ENCODE results near the gene ATP6V1G3. TPM values are rescaled to one million over a fixed set of nuclear protein-coding genes. Genes with fewer than 3 reads are reported as not detected.

ATP6V1G3 gene
- total and polyA plus RNA-seq, 7 donors = not detected

GRCh38 chr1:198560161-198560560 lies 19.7 kb upstream of the ATP6V1G3 start:
- Histone ChIP-seq H3K9me3 (no peaks in the 10 kb centered on the region), H3K36me3 (no peaks in the 10 kb centered on the region), H3K27me3 (no peaks in the 10 kb centered on the region), H3K4me3 (no peak overlapping the region), H3K4me1 (peaks cover 0 to 13% (median 0%) of the 10 kb centered on the region in 4 donors), H3K27ac (no peak overlapping the region)
- no peak for DNase-seq
- 18 to 48% methylated on average over 2 of the region's 2 CpGs for WGBS, 2 donors
- intact Hi-C loops (cut with DNase I) = no loop called here
- TF ChIP-seq CTCF (IDR thresholded peaks at IDR 0.05) (no peak), EP300 (IDR thresholded peaks at IDR 0.05) (no peak), POLR2A (IDR thresholded peaks at IDR 0.05) (no peak), POLR2AphosphoS5 (IDR thresholded peaks at IDR 0.05) (no peak)

- peaks cover 0 to 13% (median 0%) of the 10 kb centered on the region in 4 donors for H3K4me1 ChIP-seq
- H3K9me3 ChIP-seq = no peaks in the 10 kb centered on the region
- H3K36me3 ChIP-seq = no peaks in the 10 kb centered on the region
- no peak for TF ChIP-seq EP300 (IDR thresholded peaks at IDR 0.05)
- no peak for TF ChIP-seq POLR2A (IDR thresholded peaks at IDR 0.05)
- no peak for TF ChIP-seq POLR2AphosphoS5 (IDR thresholded peaks at IDR 0.05)
- TF ChIP-seq CTCF (IDR thresholded peaks at IDR 0.05) = no peak
- H3K4me3 ChIP-seq = no peak overlapping the region
- no peak overlapping the region for H3K27ac ChIP-seq
- intact Hi-C loops (cut with DNase I) = no loop called here
- DNase-seq = no peak
- H3K27me3 ChIP-seq = no peaks in the 10 kb centered on the region
Observed at GRCh38 chr1:198559362-198559761, 18.9 kb upstream of the ATP6V1G3 start.

GRCh38 chr1:198558402-198558801 lies 17.9 kb upstream of the ATP6V1G3 start:
- no peaks in the 10 kb centered on the region for H3K36me3 ChIP-seq
- no peak for TF ChIP-seq CTCF (IDR thresholded peaks at IDR 0.05)
- no peak for TF ChIP-seq POLR2AphosphoS5 (IDR thresholded peaks at IDR 0.05)
- no peak for TF ChIP-seq EP300 (IDR thresholded peaks at IDR 0.05)
- TF ChIP-seq POLR2A (IDR thresholded peaks at IDR 0.05) = no peak
- no peaks in the 10 kb centered on the region for H3K27me3 ChIP-seq
- H3K9me3 ChIP-seq = no peaks in the 10 kb centered on the region
- H3K4me1 ChIP-seq = peaks cover 0 to 13% (median 0%) of the 10 kb centered on the region in 4 donors
- no peak overlapping the region for H3K27ac ChIP-seq
- no peak for DNase-seq
- intact Hi-C loops (cut with DNase I) = no loop called here
- H3K4me3 ChIP-seq = no peak overlapping the region
- 80 to 88% methylated on average over 2 of the region's 2 CpGs for WGBS, 2 donors

GRCh38 chr1:198556971-198557370 lies 16.5 kb upstream of the ATP6V1G3 start:
- no peaks in the 10 kb centered on the region for H3K27me3 ChIP-seq
- WGBS, 2 donors = 45 to 72% methylated on average over 4 of the region's 4 CpGs
- no peaks in the 10 kb centered on the region for H3K36me3 ChIP-seq
- no peaks in the 10 kb centered on the region for H3K9me3 ChIP-seq
- no peak overlapping the region for H3K4me3 ChIP-seq
- no peak for DNase-seq
- H3K4me1 ChIP-seq = peaks cover 0 to 13% (median 0%) of the 10 kb centered on the region in 4 donors
- intact Hi-C loops (cut with DNase I) = no loop called here
- TF ChIP-seq POLR2A (IDR thresholded peaks at IDR 0.05) (no peak), POLR2AphosphoS5 (IDR thresholded peaks at IDR 0.05) (peak in 1 of 4 donors; percentile 27), CTCF (IDR thresholded peaks at IDR 0.05) (no peak)
- H3K27ac ChIP-seq = no peak overlapping the region

- 83 to 91% methylated on average over 2 of the region's 2 CpGs for WGBS, 2 donors
- intact Hi-C loops (cut with DNase I) = no loop called here
- no peaks in the 10 kb centered on the region for H3K36me3 ChIP-seq
- H3K4me3 ChIP-seq = no peak overlapping the region
- DNase-seq = no peak
- H3K9me3 ChIP-seq = no peaks in the 10 kb centered on the region
- no peaks in the 10 kb centered on the region for H3K4me1 ChIP-seq
- H3K27me3 ChIP-seq = no peaks in the 10 kb centered on the region
- TF ChIP-seq EP300 (IDR thresholded peaks at IDR 0.05) (no peak), POLR2AphosphoS5 (IDR thresholded peaks at IDR 0.05) (no peak), CTCF (IDR thresholded peaks at IDR 0.05) (no peak), POLR2A (IDR thresholded peaks at IDR 0.05) (no peak)
- no peak overlapping the region for H3K27ac ChIP-seq
Observed at GRCh38 chr1:198552668-198553416, 12.4 kb upstream of the ATP6V1G3 start.

Measured in sigmoid colon (tissue), 7 donors.